SJSA1 (cell line): Measurements from ENCODE around the gene MIAT. TPM values are rescaled to one million over a fixed set of nuclear protein-coding genes. Genes with fewer than 3 reads are reported as not detected.
"Not testable (repeated sequence)": the region's sequence is repeated elsewhere in the genome, so short reads cannot be mapped to it uniquely, and the experiment has no call there.

Experiments
- DNase-seq, 2 experiments: peaks; one replicate each; pipeline ENCODE4 v3.0.0-alpha.2; 2015 to 2020; ENCODE audit warnings: low spot score in 2 of 2, low read depth in 1 of 2
- H3K27ac ChIP-seq: fragments of 250-450 bp; sonication (Bioruptor Pico); 2 replicates; pipeline ENCODE4 v1.5.1; 2020; ENCODE audit warnings: mild to moderate bottlenecking, moderate library complexity
- H3K27me3 ChIP-seq: fragments of 250-450 bp; sonication (Bioruptor Pico); replicated peaks from 2 replicates; pipeline ENCODE4 v1.5.1; 2020; ENCODE audit warnings: mild to moderate bottlenecking, moderate library complexity
- H3K36me3 ChIP-seq: fragments of 250-450 bp; sonication (Bioruptor Pico); 2 replicates; pipeline ENCODE4 v1.5.1; 2020; ENCODE audit warnings: mild to moderate bottlenecking
- H3K4me1 ChIP-seq: fragments of 250-450 bp; sonication (Bioruptor Pico); replicated peaks from 2 replicates; pipeline ENCODE4 v1.6.1; 2021; ENCODE audit warnings: mild to moderate bottlenecking
- H3K4me3 ChIP-seq: fragments of 250-450 bp; sonication (Bioruptor Pico); 2 replicates; pipeline ENCODE4 v1.5.1; 2020; ENCODE audit warnings: mild to moderate bottlenecking
- H3K9me3 ChIP-seq: fragments of 250-450 bp; sonication (Bioruptor Pico); replicated peaks from 2 replicates; pipeline ENCODE4 v1.5.1; 2020; ENCODE audit warnings: mild to moderate bottlenecking
- total RNA-seq: library from RNA; depleted of rRNA; stranded (reverse); fragments of >200 nt; shearing (Covaris generic); gene quantifications from 2 replicates; pipeline ENCODE4 v1.2.3, GENCODE V29; 2014; rRNA removed

The MIAT gene
- total RNA-seq = under 0.01 and 0.11 TPM in 2 replicates

- H3K4me3 ChIP-seq = no peak within 1 kb of the TSS
- no peak for DNase-seq
- no peaks in the 10 kb centered on the region for H3K36me3 ChIP-seq
- peaks cover 35% of the 10 kb centered on the region for H3K27me3 ChIP-seq
- peaks cover 26% of the 10 kb centered on the region for H3K4me1 ChIP-seq
- H3K9me3 ChIP-seq = no peaks in the 10 kb centered on the region
- H3K27ac ChIP-seq = no peak within 1 kb of the TSS
These were observed at the start of gene MIAT for GRCh38 chr22:26656891-26657851. TSS of gene MIAT (plus strand) at chr22:26657588.

- Histone ChIP-seq H3K4me3 (no peak overlapping the region), H3K27me3 (no peaks in the 10 kb centered on the region), H3K4me1 (peaks cover 29% of the 10 kb centered on the region), H3K27ac (no peak overlapping the region), H3K9me3 (no peaks in the 10 kb centered on the region), H3K36me3 (no peaks in the 10 kb centered on the region)
- DNase-seq = no peak
These were observed 49.3 kb upstream of the MIAT start for GRCh38 chr22:26608129-26608528.

DNA sequence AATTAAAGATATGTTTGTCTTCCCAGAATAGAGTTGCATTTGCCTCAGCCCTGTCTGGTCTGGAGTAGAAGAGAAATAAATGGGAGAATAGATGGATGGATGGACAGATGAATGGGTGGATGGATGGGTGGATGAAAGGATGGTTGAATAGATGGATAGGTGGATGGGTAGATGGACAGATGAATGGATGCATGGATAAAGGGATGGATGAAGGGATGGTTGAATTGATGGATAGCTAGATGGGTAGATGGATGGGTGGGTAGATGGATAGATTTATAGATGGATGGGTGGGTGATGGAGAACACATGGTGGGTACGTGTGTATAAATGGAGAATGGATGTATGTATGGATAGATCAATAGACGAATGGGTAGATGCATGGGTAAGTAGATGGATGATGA lies 48.1 kb upstream of the MIAT start:
- Histone ChIP-seq H3K4me3 (no peak overlapping the region), H3K4me1 (peaks cover 23% of the 10 kb centered on the region), H3K27me3 (no peaks in the 10 kb centered on the region), H3K27ac (no peak overlapping the region), H3K36me3 (no peaks in the 10 kb centered on the region), H3K9me3 (no peaks in the 10 kb centered on the region)
- no peak for DNase-seq

DNA sequence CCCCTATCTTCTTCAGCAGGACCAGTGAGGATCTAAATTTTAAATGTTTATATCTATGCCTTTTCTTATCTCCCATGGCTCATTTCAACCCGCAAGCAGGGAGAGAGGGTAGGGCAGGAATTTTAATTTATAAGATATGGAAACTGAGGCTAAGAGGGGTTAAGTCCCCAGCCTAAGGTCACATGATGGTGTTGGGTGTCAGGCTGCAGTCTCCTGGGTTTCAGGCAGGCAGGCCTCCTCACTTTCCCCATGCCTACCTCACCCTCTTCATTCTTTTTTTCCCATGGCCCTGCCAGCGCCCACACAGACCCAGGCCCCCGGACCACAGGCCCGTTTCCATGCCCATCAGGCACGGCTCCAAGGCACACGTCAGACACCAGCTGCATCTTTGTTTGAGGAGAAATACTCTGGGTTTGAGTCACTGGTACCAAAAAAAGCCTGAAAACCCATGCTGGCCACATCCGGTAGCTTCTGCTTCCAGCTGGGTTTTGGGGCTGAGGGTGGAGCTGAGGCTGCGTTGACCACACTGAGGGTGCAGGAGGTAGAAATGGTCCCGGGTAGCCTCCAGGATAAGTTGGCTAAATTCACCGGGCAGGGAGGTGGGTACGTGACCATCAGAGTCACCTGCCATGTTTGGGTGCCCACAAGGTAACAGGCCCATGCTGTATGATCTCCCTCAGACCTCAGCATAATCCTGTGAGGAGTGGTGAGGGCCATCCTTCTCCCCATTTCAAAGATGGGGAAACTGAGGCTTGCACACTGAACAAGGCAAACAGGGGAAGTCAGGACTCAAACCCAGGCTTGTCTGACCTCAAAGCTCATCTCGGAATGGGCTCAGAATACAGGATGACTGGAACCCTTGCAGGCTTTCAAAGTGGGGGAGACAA lies 47.1 kb upstream of the MIAT start:
- DNase-seq = peak; percentile 82 to 86
- Histone ChIP-seq H3K27me3 (no peaks in the 10 kb centered on the region), H3K27ac (peak overlapping the region; percentile 56), H3K4me3 (no peak overlapping the region), H3K9me3 (no peaks in the 10 kb centered on the region), H3K36me3 (no peaks in the 10 kb centered on the region), H3K4me1 (peaks cover 19% of the 10 kb centered on the region)

- no peak overlapping the region for H3K4me3 ChIP-seq
- no peaks in the 10 kb centered on the region for H3K9me3 ChIP-seq
- peaks cover 19% of the 10 kb centered on the region for H3K4me1 ChIP-seq
- H3K27me3 ChIP-seq = no peaks in the 10 kb centered on the region
- peak in 1 of 2 experiments; percentile 30 for DNase-seq
- H3K36me3 ChIP-seq = no peaks in the 10 kb centered on the region
- H3K27ac ChIP-seq = 0 out of 2 replicates have a peak overlapping the region, but pooled peaks have one; percentile 2
These were observed 46.4 kb upstream of the MIAT start for GRCh38 chr22:26610996-26611395.

- Histone ChIP-seq H3K27ac (no peak overlapping the region), H3K27me3 (no peaks in the 10 kb centered on the region), H3K9me3 (no peaks in the 10 kb centered on the region), H3K4me1 (peaks cover 15% of the 10 kb centered on the region), H3K4me3 (no peak overlapping the region), H3K36me3 (no peaks in the 10 kb centered on the region)
- no peak for DNase-seq
These were observed 44.7 kb upstream of the MIAT start for GRCh38 chr22:26612652-26613051.

- H3K36me3 ChIP-seq, H3K27me3 ChIP-seq, H3K9me3 ChIP-seq, H3K27ac ChIP-seq, DNase-seq, H3K4me3 ChIP-seq: not testable (repeated sequence)
- H3K4me1 ChIP-seq = peaks cover 15% of the 10 kb centered on the region
These were observed 43.6 kb upstream of the MIAT start for GRCh38 chr22:26613753-26614152.

DNA sequence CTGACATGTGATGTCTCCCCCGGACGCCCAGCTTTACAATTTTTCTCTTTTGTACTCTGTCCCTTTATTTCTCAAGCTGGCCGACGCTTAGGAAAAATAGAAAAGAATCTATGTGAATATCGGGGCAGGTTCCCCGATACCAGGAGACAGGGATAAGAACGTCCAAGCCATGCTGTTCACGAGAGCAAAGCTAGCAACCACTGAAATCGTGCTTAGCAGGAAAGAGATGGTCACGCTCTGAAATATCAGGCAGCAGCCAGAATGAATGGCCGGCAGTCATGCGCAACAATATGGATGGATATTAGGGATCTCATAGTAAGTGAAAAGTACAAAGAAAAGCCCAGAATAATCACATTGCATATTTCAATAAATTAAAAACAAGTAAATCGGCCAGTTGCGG lies 43.1 kb upstream of the MIAT start:
- H3K9me3 ChIP-seq = no peaks in the 10 kb centered on the region
- no peak overlapping the region for H3K4me3 ChIP-seq
- H3K4me1 ChIP-seq = peaks cover 15% of the 10 kb centered on the region
- H3K36me3 ChIP-seq = no peaks in the 10 kb centered on the region
- no peaks in the 10 kb centered on the region for H3K27me3 ChIP-seq
- DNase-seq = no peak
- H3K27ac ChIP-seq = no peak overlapping the region

DNA sequence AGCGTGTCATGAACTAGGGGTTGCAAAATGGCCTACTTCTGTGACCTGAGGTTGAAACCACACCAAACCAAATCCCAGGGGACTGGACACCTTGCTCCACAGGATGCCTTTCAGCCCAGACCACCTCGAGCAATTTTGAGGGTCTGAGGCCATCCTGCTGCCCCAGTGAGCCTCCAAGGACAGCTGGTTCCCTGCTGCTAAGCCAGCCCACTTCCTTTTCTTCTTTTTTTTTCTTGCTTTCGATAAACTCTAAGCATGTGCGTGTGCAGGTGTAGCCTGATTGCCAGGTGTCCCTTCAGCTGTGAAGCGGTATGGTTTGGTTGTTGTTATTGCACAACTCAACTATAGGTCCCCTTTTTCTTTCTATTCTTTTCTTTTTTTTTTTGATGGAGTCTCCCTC lies 42.2 kb upstream of the MIAT start:
- peaks cover 10% of the 10 kb centered on the region for H3K4me1 ChIP-seq
- no peaks in the 10 kb centered on the region for H3K9me3 ChIP-seq
- H3K36me3 ChIP-seq = no peaks in the 10 kb centered on the region
- DNase-seq = no peak
- no peak overlapping the region for H3K27ac ChIP-seq
- H3K27me3 ChIP-seq = no peaks in the 10 kb centered on the region
- H3K4me3 ChIP-seq = no peak overlapping the region

DNA sequence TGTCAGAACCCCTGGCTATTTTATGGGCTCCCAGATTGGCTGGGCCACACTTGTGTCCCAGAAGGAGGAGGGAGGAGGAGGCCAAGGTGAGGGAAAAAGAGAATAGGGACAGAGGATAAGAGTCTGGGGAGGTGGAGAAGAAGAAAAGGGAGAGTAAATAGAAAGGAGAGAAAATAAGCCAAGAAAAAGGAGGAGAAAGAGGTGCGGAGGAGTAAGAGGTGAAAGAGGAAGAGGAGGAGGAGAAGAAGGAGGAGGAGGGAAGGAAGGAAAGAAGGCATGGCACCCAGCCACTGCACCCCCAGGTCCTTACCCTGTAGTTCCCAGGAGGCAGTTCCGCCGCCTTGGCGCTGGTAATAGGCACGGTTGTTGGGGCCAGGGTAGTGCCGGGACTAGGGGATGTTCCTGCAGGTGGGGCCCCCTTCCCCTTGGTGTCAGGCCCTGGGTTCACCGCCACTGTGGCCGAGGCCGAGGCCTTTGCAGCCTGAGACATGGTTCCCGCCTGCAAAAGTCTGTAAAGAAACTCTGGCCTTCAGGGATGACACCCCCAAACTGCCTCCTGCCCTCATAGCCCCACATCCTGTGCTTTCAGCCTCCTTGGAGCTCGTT lies 41.5 kb upstream of the MIAT start:
- no peaks in the 10 kb centered on the region for H3K9me3 ChIP-seq
- no peak overlapping the region for H3K4me3 ChIP-seq
- no peak overlapping the region for H3K27ac ChIP-seq
- H3K4me1 ChIP-seq = peaks cover 2% of the 10 kb centered on the region
- no peak for DNase-seq
- no peaks in the 10 kb centered on the region for H3K27me3 ChIP-seq
- H3K36me3 ChIP-seq = no peaks in the 10 kb centered on the region

DNA sequence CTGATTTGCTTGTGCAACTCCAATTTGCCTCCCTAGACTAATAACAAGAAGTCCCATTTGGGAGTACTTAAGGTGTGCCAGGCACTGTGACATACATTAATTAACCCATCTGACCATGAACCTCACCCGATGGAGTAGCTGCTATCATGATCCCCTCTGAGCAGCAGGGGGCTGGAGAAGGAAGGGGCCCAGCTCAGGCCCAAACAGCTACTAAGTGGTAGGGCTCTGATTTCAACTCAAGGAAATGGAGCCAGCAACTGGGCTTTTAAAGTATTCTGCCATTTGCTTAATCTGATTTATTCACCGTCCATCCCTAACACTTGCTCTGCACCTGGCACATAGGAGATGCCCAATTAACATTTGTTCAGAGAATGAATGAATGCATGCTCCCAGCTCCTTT lies 40.7 kb upstream of the MIAT start:
- H3K9me3 ChIP-seq = no peaks in the 10 kb centered on the region
- no peaks in the 10 kb centered on the region for H3K27me3 ChIP-seq
- H3K36me3 ChIP-seq = no peaks in the 10 kb centered on the region
- no peaks in the 10 kb centered on the region for H3K4me1 ChIP-seq
- H3K4me3 ChIP-seq = no peak overlapping the region
- DNase-seq = no peak
- H3K27ac ChIP-seq = no peak overlapping the region

GRCh38 chr22:26617271-26618199 lies 39.9 kb upstream of the MIAT start, which contains the start of gene CRYBB1:
TSS of gene CRYBB1 (minus strand) at chr22:26618027. CDS start at chr22:26616319, 1,708 bp downstream.
- Histone ChIP-seq H3K27ac (no peak within 1 kb of the TSS), H3K4me1 (no peaks in the 10 kb centered on the region), H3K9me3 (no peaks in the 10 kb centered on the region), H3K4me3 (no peak within 1 kb of the TSS), H3K27me3 (no peaks in the 10 kb centered on the region), H3K36me3 (no peaks in the 10 kb centered on the region)
- DNase-seq = no peak

GRCh38 chr22:26618455-26618854 lies 38.9 kb upstream of the MIAT start:
- H3K27ac ChIP-seq = no peak overlapping the region
- no peak for DNase-seq
- no peaks in the 10 kb centered on the region for H3K4me1 ChIP-seq
- H3K27me3 ChIP-seq = no peaks in the 10 kb centered on the region
- H3K9me3 ChIP-seq = no peaks in the 10 kb centered on the region
- H3K36me3 ChIP-seq = no peaks in the 10 kb centered on the region
- H3K4me3 ChIP-seq = no peak overlapping the region
